Thoracic aorta (tissue), 2 donors: ENCODE results near the gene DISP3. TPM values are rescaled to one million over a fixed set of nuclear protein-coding genes. Genes with fewer than 3 reads are reported as not detected.

Experiments used
- ATAC-seq: fragments of 150-250 bp; one replicate; pipeline ENCODE4 v1.8.0; 2017; ENCODE audit warnings: low read depth; ENCODE audit not compliant: insufficient number of reproducible peaks, low FRiP score
- DNase-seq: peaks from one replicate; pipeline ENCODE4 v3.0.0-alpha.2; 2020; ENCODE audit warnings: low spot score
- H3K27ac ChIP-seq, 2 donors: fragments of 200-600 bp; sonication (generic); 1 replicate in 1 of 2; 2 replicates in 1 of 2; pipeline ENCODE4 v1.5.1; 2016; ENCODE audit warnings: mild to moderate bottlenecking in 2 of 2, moderate library complexity in 2 of 2
- H3K27me3 ChIP-seq: fragments of 200-600 bp; sonication (generic); replicated peaks from 2 replicates; pipeline ENCODE4 v1.6.0; 2016; ENCODE audit warnings: mild to moderate bottlenecking; ENCODE audit not compliant: insufficient read depth
- H3K36me3 ChIP-seq: fragments of 200-600 bp; sonication (generic); one replicate; pipeline ENCODE4 v1.5.1; 2016
- H3K4me1 ChIP-seq, 2 donors: fragments of 200-600 bp; sonication (generic); 1 replicate in 1 of 2; 2 replicates in 1 of 2; pipeline versions ENCODE4 v1.5.1 to v1.6.0; 2016; ENCODE audit warnings: low read depth in 2 of 2, mild to moderate bottlenecking in 1 of 2; ENCODE audit not compliant: control insufficient read depth in 1 of 2
- H3K4me3 ChIP-seq: fragments of 200-600 bp; sonication (generic); 2 replicates; pipeline ENCODE4 v1.5.1; 2016; ENCODE audit warnings: mild to moderate bottlenecking
- H3K9me3 ChIP-seq: fragments of 200-600 bp; sonication (generic); 2 replicates; pipeline ENCODE4 v1.5.1; 2016
- CTCF ChIP-seq: fragments of 200-600 bp; sonication (generic); IDR thresholded peaks from one replicate; pipeline ENCODE4 v1.5.1; 2019; ENCODE audit warnings: antibody characterized with exemption
- total RNA-seq, 2 donors: library from RNA; depleted of rRNA; stranded (reverse); fragments of >200 nt; gene quantifications; one replicate each; pipeline versions ENCODE4 v1.1.0 to v1.2.3, GENCODE V29; 2016

The DISP3 gene
- total RNA-seq, 2 donors from 2014 or later, result not detected

- H3K4me3 ChIP-seq, result no peak overlapping the region
- TF ChIP-seq CTCF, result no peak
- DNase-seq, result no peak
- no peaks in the 10 kb centered on the region for H3K4me1 ChIP-seq
- no peaks in the 10 kb centered on the region for H3K9me3 ChIP-seq
- no peaks in the 10 kb centered on the region for H3K36me3 ChIP-seq
- H3K27me3 ChIP-seq, result no peaks in the 10 kb centered on the region
- ATAC-seq, result no peak
- no peak overlapping the region for H3K27ac ChIP-seq
Observed at GRCh38 chr1:11473491-11474034, 5.4 kb upstream of the DISP3 start.

GRCh38 chr1:11474826-11475225 lies 4.1 kb upstream of the DISP3 start:
- TF ChIP-seq CTCF, result no peak
- Histone ChIP-seq H3K27me3 (no peaks in the 10 kb centered on the region), H3K27ac (no peak overlapping the region), H3K4me3 (no peak overlapping the region), H3K36me3 (no peaks in the 10 kb centered on the region), H3K4me1 (no peaks in the 10 kb centered on the region), H3K9me3 (no peaks in the 10 kb centered on the region)
- no peak for DNase-seq
- ATAC-seq, result no peak

- no peak for ATAC-seq
- no peaks in the 10 kb centered on the region for H3K36me3 ChIP-seq
- no peaks in the 10 kb centered on the region for H3K27me3 ChIP-seq
- no peak for DNase-seq
- H3K4me1 ChIP-seq, result no peaks in the 10 kb centered on the region
- no peak for TF ChIP-seq CTCF
- no peak overlapping the region for H3K27ac ChIP-seq
- H3K9me3 ChIP-seq, result no peaks in the 10 kb centered on the region
- H3K4me3 ChIP-seq, result no peak overlapping the region
Observed at GRCh38 chr1:11475748-11476147, 3.2 kb upstream of the DISP3 start.

- Histone ChIP-seq H3K27ac (no peak overlapping the region), H3K36me3 (no peaks in the 10 kb centered on the region), H3K4me1 (no peaks in the 10 kb centered on the region), H3K4me3 (peak overlapping the region; percentile 60), H3K27me3 (no peaks in the 10 kb centered on the region), H3K9me3 (no peaks in the 10 kb centered on the region)
- ATAC-seq, result no peak
- no peak for DNase-seq
- no peak for TF ChIP-seq CTCF
Observed at GRCh38 chr1:11479375-11479979, 522 bp downstream of the DISP3 start.

- Histone ChIP-seq H3K36me3 (no peaks in the 10 kb centered on the region), H3K27me3 (no peaks in the 10 kb centered on the region), H3K9me3 (no peaks in the 10 kb centered on the region), H3K4me1 (no peaks in the 10 kb centered on the region), H3K4me3 (no peak overlapping the region), H3K27ac (no peak overlapping the region)
- DNase-seq (no peak), ATAC-seq (no peak)
- no peak for TF ChIP-seq CTCF
Observed at GRCh38 chr1:11481019-11481418, 2.1 kb downstream of the DISP3 start.
